ENCODE results near the gene SF3B2.

The SF3B2 gene

GRCh38 chr11:66037327-66037726 is 14.8 kb upstream of the SF3B2 start:
- TF ChIP-seq, protein P1, sequence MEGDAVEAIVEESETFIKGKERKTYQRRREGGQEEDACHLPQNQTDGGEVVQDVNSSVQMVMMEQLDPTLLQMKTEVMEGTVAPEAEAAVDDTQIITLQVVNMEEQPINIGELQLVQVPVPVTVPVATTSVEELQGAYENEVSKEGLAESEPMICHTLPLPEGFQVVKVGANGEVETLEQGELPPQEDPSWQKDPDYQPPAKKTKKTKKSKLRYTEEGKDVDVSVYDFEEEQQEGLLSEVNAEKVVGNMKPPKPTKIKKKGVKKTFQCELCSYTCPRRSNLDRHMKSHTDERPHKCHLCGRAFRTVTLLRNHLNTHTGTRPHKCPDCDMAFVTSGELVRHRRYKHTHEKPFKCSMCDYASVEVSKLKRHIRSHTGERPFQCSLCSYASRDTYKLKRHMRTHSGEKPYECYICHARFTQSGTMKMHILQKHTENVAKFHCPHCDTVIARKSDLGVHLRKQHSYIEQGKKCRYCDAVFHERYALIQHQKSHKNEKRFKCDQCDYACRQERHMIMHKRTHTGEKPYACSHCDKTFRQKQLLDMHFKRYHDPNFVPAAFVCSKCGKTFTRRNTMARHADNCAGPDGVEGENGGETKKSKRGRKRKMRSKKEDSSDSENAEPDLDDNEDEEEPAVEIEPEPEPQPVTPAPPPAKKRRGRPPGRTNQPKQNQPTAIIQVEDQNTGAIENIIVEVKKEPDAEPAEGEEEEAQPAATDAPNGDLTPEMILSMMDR (IDR thresholded peaks at IDR 0.05; ENCODE audit: control extremely low read depth, extremely low read depth, low read depth, missing control alignments) = no peak
- ChIA-PET CTCF (interaction anchor here (1.3 to 8.0 kb wide), 5 partner anchors 9 to 185 kb away, joined by 3 to 52 read pairs (median 5); no protein-coding TSS in a partner anchor), POLR2A (no interaction called here)
- no peak for DNase-seq (ENCODE audit: extremely low spot score)

DNA sequence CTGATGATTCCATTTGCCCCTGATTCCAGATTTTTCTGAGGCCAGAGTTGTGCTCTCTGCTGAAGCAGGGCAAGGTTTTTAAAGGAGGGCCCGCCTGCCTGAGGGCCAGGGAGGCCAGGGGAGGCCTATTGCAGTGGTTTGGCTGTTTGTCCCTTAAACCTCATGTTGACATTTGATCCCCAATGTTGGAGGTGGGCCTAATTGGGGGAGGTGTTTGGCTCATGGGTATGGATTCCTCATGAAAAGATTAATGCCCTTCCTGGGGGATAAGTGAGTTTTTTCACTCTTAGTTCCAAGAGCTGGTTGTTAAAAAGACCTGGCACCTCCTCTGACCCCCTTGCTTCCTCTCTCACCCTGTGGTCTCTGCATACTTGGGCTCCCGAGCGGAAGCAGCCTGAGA is 12.4 kb upstream of the SF3B2 start:
- POLR2A ChIA-PET = no interaction called here
- TF ChIP-seq, protein P1 (IDR thresholded peaks at IDR 0.05; ENCODE audit: control extremely low read depth, extremely low read depth, low read depth, missing control alignments) = no peak
- CTCF ChIA-PET = interaction anchor here (2.0 to 8.0 kb wide), 2 partner anchors 6 to 13 kb away, joined by 6 to 52 read pairs; partner anchors contain the start of gene SF3B2
- no peak for DNase-seq (ENCODE audit: extremely low spot score)

DNA sequence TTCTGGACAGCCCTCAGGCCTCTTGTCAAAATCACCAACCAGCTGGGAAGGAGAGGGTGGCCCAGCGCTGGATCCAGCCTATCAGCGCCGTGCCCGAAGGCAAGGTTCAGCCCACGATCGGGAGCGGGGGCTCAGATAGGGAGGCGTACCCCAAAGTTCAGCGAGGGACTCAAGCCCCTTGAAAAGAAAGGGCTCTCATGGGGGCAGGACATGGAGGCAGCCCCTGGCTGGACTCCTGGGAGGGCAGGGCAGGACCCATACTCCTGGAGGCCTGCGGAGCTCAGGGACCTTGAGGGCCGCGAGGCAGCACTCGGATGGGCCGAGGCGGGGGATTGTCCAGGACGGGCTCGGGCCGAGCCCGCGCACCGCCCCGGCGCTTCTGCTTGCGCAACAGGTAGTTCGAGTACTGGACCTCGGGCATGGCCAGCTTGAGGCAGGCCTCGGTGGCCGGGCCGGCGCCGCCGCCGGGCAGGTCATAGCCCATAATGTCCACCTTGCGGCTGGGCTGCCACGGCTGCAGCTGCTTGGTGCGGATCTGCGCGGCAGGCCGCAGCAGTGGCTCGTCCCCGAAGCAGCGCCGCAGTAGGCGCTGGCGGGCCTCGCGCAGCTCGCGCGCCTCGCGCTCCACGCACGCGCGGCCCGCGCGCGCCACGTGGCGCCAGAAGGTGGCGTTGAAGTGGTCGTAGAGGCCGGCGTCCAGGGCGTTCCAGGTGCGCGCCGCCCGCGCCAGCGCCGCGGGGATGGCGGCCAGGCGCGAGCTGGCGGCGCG is 9.8 kb upstream of the SF3B2 start:
- ChIA-PET CTCF (interaction anchor here (1.4 to 7.8 kb wide), 3 partner anchors 8 to 154 kb away, joined by 3 to 52 read pairs (median 6); partner anchors contain the start of gene FIBP), POLR2A (interaction anchor here (0.5 kb wide), 1 partner anchor 12 kb away, joined by 3 read pairs; no protein-coding TSS in a partner anchor)

GRCh38 chr11:66042996-66043906 is 8.9 kb upstream of the SF3B2 start:
- TF ChIP-seq, protein P1 (IDR thresholded peaks at IDR 0.05; ENCODE audit: control extremely low read depth, extremely low read depth, low read depth, missing control alignments) = no peak
- DNase-seq (ENCODE audit: extremely low spot score) = no peak
- CTCF ChIA-PET = interaction anchor here (1.2 to 7.8 kb wide), 13 partner anchors 7 to 331 kb away, joined by 3 to 52 read pairs (median 11); partner anchors contain the start of genes CATSPER1, FIBP, KAT5 and MUS81
- POLR2A ChIA-PET = no interaction called here

More for the DNA sequence above, 9.8 kb upstream of the SF3B2 start:
- TF ChIP-seq, protein P1 (IDR thresholded peaks at IDR 0.05; ENCODE audit: control extremely low read depth, extremely low read depth, low read depth, missing control alignments) = no peak
- no peak for DNase-seq (ENCODE audit: extremely low spot score)

DNA sequence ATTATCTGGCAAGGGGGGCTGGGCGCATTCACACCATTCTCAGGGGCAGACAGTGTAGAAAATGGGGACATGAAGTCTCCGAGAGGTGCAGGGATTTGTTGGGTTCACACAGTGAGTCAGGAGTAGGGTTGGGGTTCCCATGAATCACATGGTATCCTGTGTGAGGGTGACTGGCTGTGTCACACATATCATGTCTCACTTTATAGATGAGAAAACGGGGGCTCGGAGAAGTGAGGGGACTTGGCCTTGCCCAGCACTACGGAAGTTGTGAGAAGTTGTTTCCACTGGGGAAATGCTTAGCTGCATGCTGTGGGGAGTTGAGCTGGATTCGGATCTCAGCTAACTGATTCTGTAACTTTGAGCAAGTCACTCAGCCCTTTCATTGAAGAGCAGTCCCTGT is 7.4 kb upstream of the SF3B2 start:
- POLR2A ChIA-PET = interaction anchor here (0.5 to 1.2 kb wide), 3 partner anchors 36 to 317 kb away, joined by 3 to 5 read pairs (median 3); no protein-coding TSS in a partner anchor
- no peak for DNase-seq (ENCODE audit: extremely low spot score)
- CTCF ChIA-PET = interaction anchor here (0.7 to 7.8 kb wide), 35 partner anchors 9 to 343 kb away, joined by 3 to 52 read pairs (median 5); partner anchors contain the start of genes CATSPER1, CCDC85B, CST6 and FIBP
- TF ChIP-seq, protein P1 (IDR thresholded peaks at IDR 0.05; ENCODE audit: control extremely low read depth, extremely low read depth, low read depth, missing control alignments) = no peak
